Endothelial cell of umbilical vein (primary cell): ENCODE results near the gene UBE2QL1. TPM values are rescaled to one million over a fixed set of nuclear protein-coding genes. Genes with fewer than 3 reads are reported as not detected.

Experiments
- BruUV-seq: library from RNA; stranded (reverse); fragments of 400-500 nt; replicated peaks from 2 replicates; lab custom pipeline; 2021; lab: Mats Ljungman, UMichigan
- CTCF ChIA-PET: fragments of 300-600, 350-600 bp; sonication (Branson Sonifier 250); formaldehyde crosslinking; loops from one replicate; lab custom pipeline; 2021; ENCODE audit warnings: antibody characterized with exemption, inconsistent platforms; lab: Charles Lee
- POLR2A ChIA-PET: fragments of 300-600, 350-600 bp; sonication (Branson Sonifier 250); formaldehyde crosslinking; loops from one replicate; lab custom pipeline; 2021; ENCODE audit warnings: antibody characterized with exemption, inconsistent platforms; lab: Charles Lee
- DNase-seq: peaks from one replicate; pipeline ENCODE4 v3.0.0-alpha.2; 2011; ENCODE audit warnings: low read depth, low spot score
- FAIRE-seq: peaks from 2 replicates; lab custom pipeline; 2011; peaks lifted over from hg19 to GRCh38; lab: Jason Lieb, UNC
- H2AFZ ChIP-seq: 2 replicates; pipeline ENCODE4 v1.6.0; 2012; ENCODE audit warnings: low read depth, low read length, control low read depth, inconsistent platforms
- H3K27ac ChIP-seq: 2 replicates; pipeline ENCODE4 v1.5.1; 2011; ENCODE audit warnings: low read depth, mild to moderate bottlenecking, control low read depth, low read length, moderate library complexity; ENCODE audit not compliant: insufficient read depth
- H3K27me3 ChIP-seq, 2 experiments: 2 replicates each; pipeline versions ENCODE4 v1.6.0 to v1.6.1; 2011; ENCODE audit warnings: low read length in 2 of 2, mixed read lengths in 1 of 2; ENCODE audit not compliant: control insufficient read depth in 2 of 2, insufficient read depth in 2 of 2
- H3K36me3 ChIP-seq, 2 experiments: 2 replicates in 1 of 2; 3 replicates in 1 of 2; pipeline ENCODE4 v1.5.1; 2011; ENCODE audit warnings: low read length in 2 of 2, mild to moderate bottlenecking in 1 of 2, moderate library complexity in 1 of 2; ENCODE audit not compliant: control insufficient read depth in 2 of 2, insufficient read depth in 2 of 2; ENCODE audit errors: extremely low read depth in 1 of 2
- H3K4me1 ChIP-seq: 3 replicates; pipeline ENCODE4 v1.5.1; 2011; ENCODE audit warnings: mild to moderate bottlenecking, low read length; ENCODE audit not compliant: control insufficient read depth, insufficient read depth; ENCODE audit errors: extremely low read depth
- H3K4me2 ChIP-seq: 2 replicates; pipeline ENCODE4 v1.6.1; 2011; ENCODE audit warnings: low read length, control low read depth, mixed read lengths; ENCODE audit not compliant: insufficient read depth
- H3K4me3 ChIP-seq, 3 experiments: fragments of 200-600 bp in 1 of 3; sonication (generic), shearing (Covaris generic) in 1 of 3; replicated peaks in 1 of 3; 2 replicates each; pipeline ENCODE4 v1.5.1; 2011 to 2016; ENCODE audit warnings: control low read depth in 3 of 3, low read length in 3 of 3, mild to moderate bottlenecking in 2 of 3, inconsistent platforms in 1 of 3, low read depth in 1 of 3, moderate library complexity in 1 of 3; ENCODE audit not compliant: insufficient read depth in 1 of 3
- H3K79me2 ChIP-seq: 2 replicates; pipeline ENCODE4 v1.6.0; 2012; ENCODE audit warnings: low read length, inconsistent platforms; ENCODE audit not compliant: control insufficient read depth, insufficient read depth
- H3K9ac ChIP-seq: replicated peaks from 2 replicates; pipeline ENCODE3; 2011; ENCODE audit warnings: low read length, control low read depth; ENCODE audit not compliant: insufficient read depth; ENCODE audit errors: extremely low read depth
- H3K9me1 ChIP-seq: replicated peaks from 3 replicates; pipeline ENCODE4 v1.6.0; 2011; ENCODE audit warnings: mild to moderate bottlenecking, low read length; ENCODE audit not compliant: control insufficient read depth, insufficient read depth; ENCODE audit errors: extremely low read depth
- H3K9me3 ChIP-seq: replicated peaks from 2 replicates; pipeline ENCODE4 v1.5.1; 2012; ENCODE audit warnings: low read length, inconsistent platforms; ENCODE audit not compliant: control insufficient read depth, insufficient read depth
- H4K20me1 ChIP-seq: replicated peaks from 2 replicates; pipeline ENCODE3; 2011; ENCODE audit warnings: mild to moderate bottlenecking, low read length; ENCODE audit not compliant: control insufficient read depth, insufficient read depth; ENCODE audit errors: extremely low read depth
- CTCF ChIP-seq, 2 donors: IDR thresholded peaks; 1 replicate in 1 of 2; 2 replicates in 1 of 2; pipeline ENCODE4 v1.5.1; 2011; ENCODE audit warnings: low read length in 2 of 2, mild to moderate bottlenecking in 2 of 2, moderate library complexity in 2 of 2, control low read depth in 1 of 2, inconsistent platforms in 1 of 2, low read depth in 1 of 2; ENCODE audit not compliant: insufficient read depth in 1 of 2; ENCODE audit errors: extremely low read depth in 1 of 2
- GATA2 ChIP-seq: IDR thresholded peaks from 2 replicates; pipeline ENCODE4 v1.7.0; 2011; ENCODE audit warnings: low read depth, mild to moderate bottlenecking, moderate library complexity, mixed read lengths, low read length; ENCODE audit not compliant: insufficient read length, insufficient read depth
- MYC ChIP-seq: IDR thresholded peaks from one replicate; pipeline ENCODE4 v1.6.1; 2011; ENCODE audit warnings: mild to moderate bottlenecking, low read depth, low read length
- POLR2A ChIP-seq: IDR thresholded peaks from 2 replicates; pipeline ENCODE4 v1.6.1; 2012; ENCODE audit warnings: low read depth, mild to moderate bottlenecking, control low read depth, low read length
- POLR2AphosphoS5 ChIP-seq: IDR thresholded peaks from 2 replicates; pipeline ENCODE4 v1.6.1; 2012; ENCODE audit warnings: low read depth, mild to moderate bottlenecking, control low read depth, low read length, moderate library complexity; ENCODE audit not compliant: insufficient read depth
- dilution Hi-C: fragments of 300-500 bp; cut with MboI; formaldehyde crosslinking; loops from one replicate; pipeline ENCODE4 v1.15.0; 2019; ENCODE audit warnings: low sequenced_read_pairs; ENCODE audit not compliant: extremely low pct_ligation_motif_present
- intact Hi-C: fragments of 100-400 bp; cut with micrococcal nuclease; formaldehyde crosslinking; loops from one replicate; pipeline ENCODE4 v1.10.0; 2022
- polyA plus RNA-seq, 4 experiments: library from polyadenylated mRNA; depleted of rRNA in 3 of 4; stranded (reverse) in 3 of 4; unstranded in 1 of 4; fragments of >200 nt; gene quantifications; 2 replicates each; pipeline versions ENCODE4 v1.2.1 to v1.2.3, GENCODE V29; 2011 to 2012; ENCODE audit warnings: missing spikeins in 1 of 4
- total RNA-seq: library from RNA; stranded (reverse); gene quantifications from 2 replicates; pipeline ENCODE4 v1.2.3, GENCODE V29; 2021

UBE2QL1 gene
- total and polyA plus RNA-seq, 2 donors (not counting 3 experiments of a cell fraction or from before 2014, with no cell fraction given): 0.04 to 0.15 TPM

GRCh38 chr5:6450319-6450833, 1.7 kb downstream of the UBE2QL1 start:
- ChIA-PET POLR2A (no interaction called here), CTCF (no interaction called here)
- peaks cover 5% of the 10 kb centered on the region for H3K4me1 ChIP-seq
- no peak overlapping the region for H3K4me3 ChIP-seq
- no peaks in the 10 kb centered on the region for H3K9me1 ChIP-seq
- no peaks in the 10 kb centered on the region for H3K36me3 ChIP-seq
- no peaks in the 10 kb centered on the region for H4K20me1 ChIP-seq
- dilution Hi-C loops: no loop called here
- H3K9me3 ChIP-seq: no peaks in the 10 kb centered on the region
- BruUV-seq: TSS peak; percentile 16
- TF ChIP-seq MYC: no peak
- no peak for TF ChIP-seq POLR2A
- no peak for TF ChIP-seq GATA2
- TF ChIP-seq CTCF (IDR thresholded peaks at IDR 0.05; ENCODE audit: extremely low read depth in 1 of 2, insufficient read depth in 1 of 2, low read depth in 1 of 2, low read length in 2 of 2): no peak
- TF ChIP-seq POLR2AphosphoS5: no peak
- H2AFZ ChIP-seq: no peak overlapping the region
- intact Hi-C loops: no loop called here
- H3K27me3 ChIP-seq: peaks cover 27 to 32% of the 10 kb centered on the region in 2 experiments
- H3K9ac ChIP-seq: no peak overlapping the region
- DNase-seq (no peak), FAIRE-seq (no peak)
- H3K4me2 ChIP-seq: no peak overlapping the region
- H3K79me2 ChIP-seq: no peaks in the 10 kb centered on the region
- H3K27ac ChIP-seq: no peak overlapping the region
